ENCODE measurements around the gene XNDC1N. TPM values are rescaled to one million over a fixed set of nuclear protein-coding genes. Genes with fewer than 3 reads are reported as not detected.

Gene XNDC1N, protein sequence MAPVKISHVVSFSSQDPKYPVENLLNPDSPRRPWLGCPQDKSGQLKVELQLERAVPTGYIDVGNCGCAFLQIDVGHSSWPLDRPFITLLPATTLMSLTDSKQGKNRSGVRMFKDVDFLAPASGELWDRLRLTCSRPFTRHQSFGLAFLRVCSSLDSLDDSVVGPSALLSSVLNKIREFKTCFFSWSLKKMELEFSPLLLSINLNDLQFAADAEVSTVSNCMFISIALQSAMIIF
- 18.8 TPM for total RNA-seq

DNA sequence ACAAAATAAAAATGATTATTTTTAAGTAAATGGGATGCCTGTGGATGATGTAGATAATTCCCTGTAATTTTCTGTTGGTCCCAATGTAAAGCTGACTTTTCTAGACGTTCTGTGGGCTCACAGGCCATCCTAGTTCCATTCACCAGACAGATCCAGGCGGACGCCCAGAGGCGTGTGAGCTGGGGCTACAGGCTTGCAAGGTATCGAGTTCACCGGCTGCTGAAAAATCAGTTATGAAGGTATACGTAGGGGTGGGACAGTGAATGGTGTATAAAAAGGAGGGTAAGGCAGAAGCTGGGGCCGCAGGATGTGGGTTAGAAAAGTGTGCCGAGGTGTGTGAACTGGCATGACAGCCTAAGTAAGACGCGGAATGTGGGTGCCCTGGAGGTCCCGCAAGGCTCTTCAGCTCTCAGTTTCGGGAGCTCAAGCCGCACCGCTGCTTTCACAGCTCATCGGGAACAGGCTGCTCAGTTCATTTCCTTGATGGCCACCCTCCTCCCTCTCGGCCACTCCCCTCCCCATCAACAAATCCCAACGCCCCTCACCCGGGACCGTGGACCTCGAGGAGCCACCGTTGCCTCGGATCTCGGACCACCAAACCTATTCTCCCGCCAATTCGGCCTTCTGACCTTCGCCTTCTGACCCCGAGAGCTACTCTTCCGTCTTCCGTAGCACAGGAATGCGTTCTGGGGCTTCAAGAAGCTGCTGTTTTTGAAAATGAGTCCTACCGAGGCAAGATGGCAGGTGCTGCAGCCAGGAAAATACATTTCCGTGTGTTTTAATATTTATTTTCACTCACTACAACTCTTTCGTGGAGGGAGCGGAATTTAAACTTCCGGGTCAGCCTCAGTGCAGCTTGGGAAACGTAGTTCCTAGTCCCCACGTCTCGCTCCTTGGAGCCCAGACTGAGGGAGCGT is at the start of gene XNDC1N:
TSS of gene XNDC1N (minus strand) at position 775 of the 917 bp plus-strand sequence. CDS start 5,241 bp downstream, outside the sequence.

DNA sequence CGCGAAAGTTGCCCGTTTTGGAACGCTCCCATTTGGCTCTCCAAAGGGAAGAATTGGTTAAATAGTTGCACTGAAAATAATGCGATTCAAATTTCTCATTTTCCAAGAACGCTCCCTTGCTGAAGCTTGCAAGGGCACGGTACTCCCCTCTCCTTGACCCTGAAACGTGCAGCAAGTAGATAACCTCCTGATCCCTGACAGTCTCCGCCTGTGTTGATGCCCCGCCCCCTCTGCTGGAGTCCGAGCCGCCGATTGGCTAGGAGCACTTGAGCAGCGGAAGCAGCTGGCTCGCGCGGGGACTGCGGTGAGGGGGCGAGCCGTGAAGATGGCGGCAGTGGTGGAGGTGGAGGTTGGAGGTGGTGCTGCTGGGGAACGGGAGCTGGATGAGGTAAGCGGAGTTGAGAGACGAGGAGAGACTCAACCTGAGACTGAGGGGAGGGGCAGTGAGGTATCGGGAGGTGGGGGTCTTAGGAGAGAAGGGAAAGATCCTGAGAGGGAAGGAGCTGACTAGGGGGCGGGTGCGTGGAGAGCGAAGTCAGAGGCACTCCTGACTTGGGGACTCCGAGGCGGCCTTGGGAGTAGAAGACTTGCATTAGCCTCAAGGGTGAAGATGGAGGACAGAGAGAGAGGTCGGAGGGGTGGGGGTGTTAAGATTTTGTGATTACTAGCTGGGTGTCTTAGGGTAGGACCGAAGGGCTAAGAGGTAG is 496 bp upstream of the XNDC1N start, which contains the start of gene RNF121:
TSS of gene RNF121 (plus strand) at position 310 of the 707 bp plus-strand sequence. CDS start at position 326, 16 bp downstream.

Other genes with a start within 250 kb of the XNDC1N start
- not detected for gene DEFB108B, start 95.4 kb downstream of the XNDC1N start, total RNA-seq
- gene DEFB131B, start 50.1 kb downstream of the XNDC1N start, total RNA-seq, result not detected
- gene RNF121, start 452 bp upstream of the XNDC1N start, total RNA-seq, result 31.0 TPM
- gene IL18BP, start 70.3 kb upstream of the XNDC1N start, total RNA-seq, result 7.8 TPM
- 284 TPM for gene NUMA1, start 151.9 kb upstream of the XNDC1N start, total RNA-seq
- gene LRRC51, start 152.3 kb upstream of the XNDC1N start, total RNA-seq, result 8.8 TPM
- 50.1 TPM for gene LAMTOR1, start 174.7 kb upstream of the XNDC1N start, total RNA-seq
- gene TOMT, start 177.3 kb upstream of the XNDC1N start, total RNA-seq, result not detected
- 16.3 TPM for gene ANAPC15, start 184.1 kb upstream of the XNDC1N start, total RNA-seq
- gene FOLR3, start 207.1 kb upstream of the XNDC1N start, total RNA-seq, result not detected